Renal cortex interstitium (tissue), 15 donors: ENCODE results near the gene CAMK2A. TPM values are rescaled to one million over a fixed set of nuclear protein-coding genes. Genes with fewer than 3 reads are reported as not detected.

Experiments
- DNase-seq, 11 donors: peaks; one replicate each; pipeline ENCODE4 v3.0.0-alpha.2; 2013; ENCODE audit warnings: low read depth in 9 of 11, low spot score in 4 of 11; ENCODE audit errors: extremely low read depth in 1 of 11
- long read RNA-seq, 16 experiments: transcript quantifications; one replicate each; lab custom pipeline, GENCODE V29; 2026
- polyA plus RNA-seq, 3 donors: library from polyadenylated mRNA; unstranded; fragments of 120-200 nt; gene quantifications; one replicate each; pipeline ENCODE4 v1.2.1, GENCODE V29; 2013; ENCODE audit not compliant: insufficient read length in 3 of 3

CAMK2A gene
- polyA plus RNA-seq, result 1 to 10 TPM; 3.8 to 4.9 (median 4.1) TPM
- long read RNA-seq, donor 1, partial matches to known transcripts, result 0 of 1 reads
- long read RNA-seq, donor 1, other reads (novel, unspliced or antisense), result 0 of 1 reads
- long read RNA-seq, donor 2, result 0 reads
- long read RNA-seq, donor 3, result 0 reads
- long read RNA-seq, donor 4, result 0 reads
- long read RNA-seq, donor 5, result 0 reads
- long read RNA-seq, donor 6, result 0 reads
- long read RNA-seq, donor 7, result 0 reads
- long read RNA-seq, donor 8, result 0 reads
- long read RNA-seq, donor 9, partial matches to known transcripts, result 0 of 1 reads
- long read RNA-seq, donor 9, other reads (novel, unspliced or antisense), result 0 of 1 reads
- long read RNA-seq, donor 10, result 0 reads
- long read RNA-seq, donor 11, partial matches to known transcripts, result 0 of 1 reads
- long read RNA-seq, donor 11, other reads (novel, unspliced or antisense), result 0 of 1 reads
- long read RNA-seq, donor 12, result 0 reads
- long read RNA-seq, donor 13, result 0 reads
- long read RNA-seq, donor 14, result 0 reads
- long read RNA-seq, donor 15, result 0 reads
- long read RNA-seq, donor 16, partial matches to known transcripts, result 0 of 1 reads
- long read RNA-seq, donor 16, other reads (novel, unspliced or antisense), result 0 of 1 reads

DNA sequence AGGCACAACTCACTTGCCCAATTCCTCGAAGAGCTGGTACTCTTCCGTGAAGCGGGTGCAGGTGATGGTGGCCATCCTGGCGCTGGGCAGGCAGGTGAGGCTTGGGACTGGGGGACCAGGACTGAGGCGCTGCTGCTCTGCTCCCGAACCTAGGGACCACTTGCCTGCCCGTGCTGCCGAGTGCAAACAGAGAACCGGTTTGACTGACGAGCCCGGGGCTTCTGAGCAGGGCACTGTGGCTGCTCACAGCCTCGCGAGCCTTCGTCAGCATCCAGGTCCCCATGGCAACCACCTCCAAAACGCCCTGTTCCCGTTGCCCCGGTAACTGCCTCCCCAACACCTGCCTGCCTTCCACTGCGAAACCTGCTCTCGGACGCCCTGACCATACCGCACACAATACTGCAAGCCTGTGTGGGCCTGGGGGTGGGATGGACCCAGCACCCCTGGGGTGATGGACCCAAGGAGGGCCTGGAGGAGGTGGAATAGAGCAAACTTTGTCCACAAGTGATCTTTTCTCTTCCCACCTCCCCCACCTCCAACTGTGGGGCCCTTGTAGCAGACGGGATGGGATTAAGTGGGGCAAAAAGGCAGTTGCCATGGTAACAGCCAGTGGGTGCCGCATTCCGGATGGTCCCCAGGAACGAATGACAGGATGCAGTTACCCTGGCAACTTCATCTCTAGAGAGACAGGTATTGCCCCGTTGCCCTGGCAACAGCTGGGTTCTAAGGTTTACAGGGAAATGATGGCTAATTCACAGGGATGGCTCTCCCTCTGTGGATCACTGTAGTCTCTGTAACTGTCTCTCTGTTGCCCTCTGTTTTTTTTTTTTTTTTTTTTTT lies at the start of gene CAMK2A:
TSS of gene CAMK2A (minus strand) at position 223 of the 840 bp plus-strand sequence. CDS start at position 75, 148 bp downstream.
- DNase-seq, result no peak

DNA sequence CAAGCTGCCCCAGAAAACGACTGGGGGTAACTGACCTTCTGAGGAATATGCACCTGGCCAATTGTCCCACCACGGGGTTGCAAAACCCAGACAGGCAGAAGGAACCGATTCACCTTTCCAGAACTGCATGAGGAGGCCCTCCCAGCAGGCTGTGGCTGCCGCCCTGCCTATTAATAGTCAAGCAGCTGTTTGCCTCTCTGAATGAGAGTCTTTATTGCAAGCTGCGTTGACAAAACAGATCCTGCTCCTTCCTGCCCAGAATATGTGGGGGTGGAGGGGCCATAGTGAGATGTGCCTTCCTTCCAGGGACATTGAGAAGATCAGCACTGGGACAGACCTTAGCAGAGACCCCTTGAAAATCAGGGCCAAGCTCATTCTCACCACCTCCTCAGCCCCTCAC lies 49.6 kb upstream of the CAMK2A start:
- no peak for DNase-seq

GRCh38 chr5:150338546-150338945 lies 49.0 kb upstream of the CAMK2A start:
- no peak for DNase-seq

DNA sequence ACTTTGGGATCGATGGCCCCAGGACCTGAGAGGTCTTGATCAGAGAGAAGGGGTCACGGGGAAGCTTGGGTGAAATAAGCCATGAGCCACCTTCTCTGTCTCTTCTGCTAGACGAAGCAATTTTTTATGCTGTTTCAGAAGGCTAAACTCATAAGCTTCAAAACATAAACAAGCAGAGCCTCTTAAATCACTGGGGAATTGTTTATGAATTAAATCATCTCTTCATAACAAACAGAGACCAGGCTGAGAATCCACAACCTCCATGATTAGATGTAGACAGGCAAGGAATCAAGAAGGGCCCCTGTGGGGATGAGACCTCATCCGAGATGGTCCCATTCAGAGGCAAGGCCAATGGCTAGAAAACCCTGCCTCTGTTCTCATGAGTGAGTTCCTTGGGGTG lies 46.2 kb upstream of the CAMK2A start:
- no peak for DNase-seq

DNA sequence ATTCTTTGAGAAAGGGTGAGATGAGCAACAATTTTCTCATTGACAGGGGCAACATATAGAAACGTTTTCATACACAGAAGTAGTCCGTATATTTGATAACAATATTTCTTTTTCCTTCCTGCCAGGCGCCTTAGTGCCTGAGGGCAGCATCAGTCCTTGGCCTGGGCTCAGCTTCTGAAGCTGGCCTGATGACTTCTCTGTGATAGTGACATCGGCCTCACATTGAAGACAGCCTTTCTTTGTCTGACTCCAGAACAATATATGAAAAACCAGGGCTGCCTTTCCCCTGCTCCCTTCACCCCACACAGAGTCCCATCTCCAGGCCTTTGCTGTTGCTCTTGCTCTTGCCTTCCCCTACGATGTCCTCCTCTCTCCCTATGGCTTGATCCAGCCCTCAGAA lies 43.8 kb upstream of the CAMK2A start:
- DNase-seq, result no peak

DNA sequence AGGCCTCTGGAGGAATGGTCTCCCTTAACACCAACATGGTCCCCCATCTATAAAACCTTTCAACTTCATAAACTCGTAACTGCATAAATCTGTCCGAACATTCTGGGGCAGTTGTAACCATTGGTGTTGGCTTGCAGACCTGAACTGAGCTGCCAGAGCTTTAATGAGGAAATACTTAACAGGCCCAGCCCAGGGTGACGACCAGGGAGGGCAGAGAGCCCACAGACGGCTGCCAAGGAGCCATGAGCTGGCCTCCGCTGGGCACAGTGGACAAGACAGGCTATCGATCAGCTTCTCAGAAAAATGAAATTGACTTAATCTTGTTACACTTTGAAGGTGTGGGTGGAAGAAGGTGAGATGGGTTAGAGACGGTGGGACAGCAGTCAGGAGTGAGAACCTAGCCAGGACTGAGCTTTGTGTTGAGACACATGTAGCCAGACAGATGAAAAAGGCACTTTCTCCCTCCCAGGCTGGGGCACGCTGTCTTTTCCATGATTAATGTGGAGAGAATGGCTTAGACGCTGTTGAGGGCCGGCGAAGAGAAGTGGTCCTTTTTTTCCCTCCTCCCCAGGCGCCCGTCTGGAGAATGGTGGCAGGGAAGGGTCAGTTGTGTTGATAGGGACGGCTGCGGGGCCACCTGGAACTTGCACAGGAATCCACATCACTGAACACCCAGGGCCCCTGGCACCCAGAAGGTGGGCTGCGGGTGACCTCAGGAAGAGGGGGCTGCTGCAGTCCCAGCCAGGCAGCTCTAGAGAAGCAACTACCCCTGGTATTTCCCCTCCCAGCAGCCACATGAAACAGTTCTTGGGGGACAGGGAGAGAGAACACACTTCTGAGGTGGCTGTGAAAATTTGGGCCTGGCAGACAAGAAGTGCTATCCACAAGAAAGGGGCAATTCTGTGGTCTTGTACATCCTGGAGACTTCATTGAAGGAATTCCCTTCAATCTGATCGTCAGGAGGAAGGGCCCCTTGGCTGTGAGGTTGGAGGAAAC lies 40.6 kb upstream of the CAMK2A start:
- DNase-seq, result no peak

DNA sequence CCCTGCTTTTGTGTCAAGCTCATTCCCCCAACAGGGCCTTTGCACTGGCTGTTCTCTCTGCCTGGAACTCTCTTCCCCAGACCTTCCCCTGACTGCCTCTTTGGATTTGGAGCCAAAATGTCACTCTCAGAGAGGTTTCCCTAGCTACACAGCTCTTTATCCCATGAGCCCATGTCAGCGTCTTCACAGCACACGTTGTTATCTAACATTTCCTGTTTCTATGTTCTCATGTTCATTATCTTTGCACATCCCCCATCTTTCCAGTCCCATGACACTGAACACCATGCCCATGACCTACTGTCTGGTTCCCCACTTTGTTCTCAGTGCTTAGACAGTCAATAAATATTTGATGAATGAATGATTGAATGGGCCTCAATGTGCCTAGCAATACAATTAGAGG lies 39.5 kb upstream of the CAMK2A start:
- no peak for DNase-seq

- no peak for DNase-seq
These were observed 38.9 kb upstream of the CAMK2A start for GRCh38 chr5:150328515-150328914.

DNA sequence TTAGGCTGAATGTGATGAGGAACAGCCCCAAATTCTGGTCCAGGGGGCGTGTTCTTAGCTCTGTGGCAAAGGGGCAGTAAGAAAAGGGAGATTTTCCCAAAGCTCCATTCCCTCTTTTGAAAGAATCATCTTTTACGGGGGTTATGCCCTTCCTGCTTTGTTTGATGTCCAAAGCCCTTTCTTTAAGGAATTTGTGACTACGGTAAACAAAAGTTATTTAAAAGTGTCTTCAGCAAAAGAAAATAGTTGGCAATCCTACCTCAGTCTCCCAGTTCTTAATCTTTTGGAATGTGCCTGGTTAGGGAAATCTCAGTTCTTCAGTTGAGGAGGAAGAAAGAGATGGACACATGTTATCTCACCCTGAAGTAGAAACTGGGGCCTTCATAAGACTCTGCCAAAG lies 37.6 kb upstream of the CAMK2A start:
- no peak for DNase-seq

DNA sequence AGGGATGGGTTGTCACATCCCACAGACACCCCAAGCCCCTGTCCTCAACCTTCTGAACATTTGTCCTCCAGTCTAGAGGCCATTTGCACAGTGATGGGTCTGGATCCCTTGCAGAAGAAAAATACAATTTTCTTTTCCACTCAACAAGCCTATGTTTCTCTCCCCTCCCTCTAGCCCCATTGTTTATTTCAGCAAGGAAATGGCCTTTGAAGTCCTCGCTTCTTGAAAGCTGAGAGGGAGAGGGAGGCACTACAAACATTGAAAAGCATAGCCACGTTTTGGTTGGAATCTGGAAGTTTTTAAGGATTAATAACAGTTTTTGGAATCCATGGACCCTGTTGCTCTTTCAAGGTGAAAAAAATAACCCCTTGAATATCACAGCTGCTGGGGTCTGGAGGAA lies 37.1 kb upstream of the CAMK2A start:
- no peak for DNase-seq

DNA sequence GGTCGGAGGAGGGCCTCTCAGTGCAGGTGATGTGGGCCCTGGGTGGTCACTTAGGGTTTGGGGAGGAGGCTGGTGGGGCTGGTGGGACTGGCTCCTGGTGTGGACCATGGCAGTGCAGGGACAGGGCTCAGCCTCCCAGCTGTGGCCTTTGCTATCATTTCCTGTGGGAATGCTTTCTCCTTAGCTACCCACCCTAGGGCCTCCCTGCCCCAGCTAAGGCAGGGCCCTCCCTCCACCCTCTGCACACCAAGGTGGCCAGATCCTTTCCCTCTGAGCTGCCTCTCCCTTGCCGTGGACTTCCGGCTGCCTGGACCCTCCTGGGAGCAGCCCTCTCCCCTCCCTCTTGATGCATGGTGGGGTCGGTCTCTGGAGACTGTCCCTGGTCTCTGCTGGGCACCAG lies 35.9 kb upstream of the CAMK2A start:
- DNase-seq, result no peak

- no peak for DNase-seq
These were observed 34.2 kb upstream of the CAMK2A start for GRCh38 chr5:150323819-150324218.

DNA sequence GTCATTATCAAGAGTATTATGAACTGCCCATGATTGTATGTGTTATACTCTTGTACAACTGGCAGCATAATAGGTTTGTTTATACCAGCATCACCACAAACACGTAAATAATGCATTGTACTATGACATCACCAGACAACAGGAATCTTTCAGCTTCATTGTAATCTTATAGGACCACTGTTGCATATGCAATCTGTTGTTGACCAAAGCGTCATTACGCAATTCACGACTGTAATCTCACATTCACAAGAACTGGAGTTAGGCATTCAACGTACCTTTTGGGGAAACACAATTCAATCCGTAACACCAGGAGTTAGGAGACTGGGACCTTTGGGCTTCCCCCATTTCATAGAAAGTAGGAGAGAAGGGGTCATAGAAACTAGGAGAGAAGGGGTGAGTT lies 33.5 kb upstream of the CAMK2A start:
- DNase-seq, result no peak

- DNase-seq, result no peak
These were observed 32.6 kb upstream of the CAMK2A start for GRCh38 chr5:150322202-150322601.

DNA sequence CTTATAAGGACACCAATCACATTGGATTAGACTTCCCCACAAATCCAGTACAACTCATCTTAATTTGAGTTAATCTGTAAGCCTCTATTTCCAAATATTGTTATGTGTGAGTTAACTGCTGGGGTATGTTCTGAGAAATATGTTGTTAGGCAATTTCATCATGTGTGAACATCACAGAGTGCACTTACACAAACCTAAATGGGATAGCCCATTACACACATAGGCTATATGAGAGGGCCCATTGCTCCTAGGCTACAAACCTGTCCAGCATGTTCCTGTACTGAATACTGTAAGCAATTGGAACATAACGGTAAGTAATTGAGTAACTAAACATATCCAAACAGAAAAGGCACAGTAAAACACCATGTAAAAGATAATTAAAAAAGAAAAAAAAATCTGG lies 32.2 kb upstream of the CAMK2A start:
- no peak for DNase-seq

GRCh38 chr5:150321211-150321610 lies 31.6 kb upstream of the CAMK2A start:
- no peak for DNase-seq

DNA sequence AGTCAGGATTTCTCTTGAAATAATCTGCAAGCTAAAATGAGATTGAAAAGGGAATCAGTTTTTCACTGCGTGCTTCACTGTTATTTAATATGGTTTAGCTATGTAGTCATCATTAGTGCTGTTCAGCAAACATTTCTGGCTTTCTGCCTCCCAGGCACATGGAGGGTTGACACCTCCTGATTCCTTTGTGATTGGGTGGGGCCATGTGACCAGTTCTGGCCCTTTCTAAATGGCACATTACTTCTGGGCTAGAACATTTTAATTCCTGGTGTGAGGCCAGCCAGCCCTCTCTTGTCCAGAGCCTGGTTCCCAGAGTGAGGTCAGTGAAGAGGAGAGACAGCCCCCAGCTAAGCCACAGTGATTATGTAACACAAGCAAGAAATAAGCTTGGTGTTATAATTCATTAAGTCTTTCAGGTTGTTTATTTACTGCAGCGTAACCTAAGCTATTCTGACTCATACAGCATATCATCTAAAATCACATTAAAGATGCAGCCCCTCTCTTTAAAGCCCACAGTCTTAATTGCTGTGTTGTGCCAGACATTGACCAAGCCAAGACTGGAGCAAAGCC lies 30.6 kb upstream of the CAMK2A start:
- DNase-seq, result peak in 1 of 11 donors; percentile 50

GRCh38 chr5:150319484-150319790 lies 29.9 kb upstream of the CAMK2A start:
- DNase-seq, result no peak
